Activated CD4-positive, CD25-positive, alpha-beta regulatory T cell treated with anti-CD3 and anti-CD28 coated beads, Interleukin-2, amount 50 U/mL, for 16 hours (primary cell): ENCODE results near the gene OPCML.

Source experiments
- DNase-seq: peaks from one replicate; pipeline ENCODE4 v3.0.0-alpha.2; 2020; ENCODE audit warnings: low read depth, low spot score

Gene OPCML

DNA sequence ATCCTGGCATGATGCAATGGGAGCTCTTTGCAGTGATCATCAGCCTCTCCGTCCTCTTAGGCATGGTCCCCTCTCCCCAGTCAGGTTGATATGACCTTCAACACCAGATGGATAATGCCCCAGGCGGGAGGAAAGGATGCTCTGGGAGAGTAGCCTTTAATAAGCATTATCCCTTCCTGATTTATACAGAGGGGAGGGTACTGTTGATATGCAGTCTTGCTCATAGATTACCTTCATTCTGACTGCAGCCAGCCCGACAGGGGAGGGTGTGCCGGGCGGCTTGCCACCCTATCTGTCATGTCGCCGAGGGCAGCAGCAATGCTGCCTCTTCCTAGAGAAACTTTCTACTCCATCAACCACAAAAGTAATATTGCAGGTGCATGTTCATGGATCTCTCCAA, 497.4 kb downstream of the OPCML start:
- no peak for DNase-seq

DNA sequence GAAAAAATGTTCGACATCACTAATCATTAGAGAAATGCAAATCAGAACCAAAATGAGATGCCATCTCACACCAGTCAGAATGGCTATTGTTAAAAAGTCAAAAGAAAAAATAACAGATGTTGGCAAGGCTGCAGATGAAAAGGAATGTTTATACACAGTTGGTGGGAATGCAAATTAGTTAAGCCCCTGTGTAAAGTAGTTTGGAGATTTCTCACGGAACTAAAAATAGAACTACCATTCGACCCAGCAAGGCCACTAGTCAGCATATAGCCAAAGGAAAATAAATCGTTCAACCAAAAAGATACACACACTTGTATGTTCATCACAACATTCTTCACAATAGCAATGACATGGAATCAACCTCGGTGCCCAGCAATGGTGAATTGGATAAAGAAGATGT, 503.2 kb downstream of the OPCML start:
- no peak for DNase-seq

GRCh38 chr11:133026952-133027351, 505.3 kb downstream of the OPCML start:
- no peak for DNase-seq

- DNase-seq = no peak
Measured at GRCh38 chr11:133024301-133024700, 508.0 kb downstream of the OPCML start.

- no peak for DNase-seq
Measured at GRCh38 chr11:133023232-133023631, 509.1 kb downstream of the OPCML start.

- DNase-seq = no peak
Measured at GRCh38 chr11:133021553-133021952, 510.7 kb downstream of the OPCML start.

DNA sequence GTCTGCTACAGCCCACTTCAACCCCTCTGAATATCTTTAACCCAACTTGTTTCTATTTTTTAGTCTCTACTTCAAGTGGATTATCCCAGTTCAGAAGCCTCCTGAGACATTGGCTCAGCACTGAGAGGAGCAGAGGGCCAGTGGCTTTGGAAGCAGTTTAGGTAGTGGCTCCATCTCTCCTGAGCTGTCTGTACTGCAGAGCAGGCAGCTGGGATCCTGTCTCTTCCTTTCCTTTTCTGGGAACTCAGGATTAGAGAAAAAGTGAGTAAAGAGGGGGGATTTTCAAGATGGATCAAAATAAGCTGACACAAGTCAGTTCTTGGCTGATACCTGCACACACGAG, 512.0 kb downstream of the OPCML start:
- DNase-seq = no peak

- no peak for DNase-seq
Measured at GRCh38 chr11:133019545-133020371, 512.5 kb downstream of the OPCML start.

GRCh38 chr11:133015457-133015856, 516.8 kb downstream of the OPCML start:
- DNase-seq = no peak

DNA sequence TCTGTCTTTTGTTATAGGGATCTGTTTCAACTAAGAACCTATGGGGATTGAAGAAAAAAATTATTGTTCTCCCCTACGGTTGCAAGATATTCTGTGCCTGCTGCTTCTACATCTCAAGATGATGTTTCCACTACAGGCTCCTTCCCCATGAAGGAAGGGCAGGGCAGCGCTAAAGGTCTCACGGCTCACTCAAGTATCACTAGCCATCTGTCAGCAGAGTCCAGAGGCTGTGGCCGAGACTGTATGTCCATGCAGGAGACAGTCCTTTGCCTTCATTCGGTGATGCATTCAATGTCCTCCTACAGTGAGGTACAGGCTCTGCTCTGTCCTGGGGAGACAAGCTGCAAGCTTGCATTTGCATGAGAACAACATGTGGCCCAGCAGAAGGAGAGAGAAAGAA, 518.0 kb downstream of the OPCML start:
- DNase-seq = no peak

DNA sequence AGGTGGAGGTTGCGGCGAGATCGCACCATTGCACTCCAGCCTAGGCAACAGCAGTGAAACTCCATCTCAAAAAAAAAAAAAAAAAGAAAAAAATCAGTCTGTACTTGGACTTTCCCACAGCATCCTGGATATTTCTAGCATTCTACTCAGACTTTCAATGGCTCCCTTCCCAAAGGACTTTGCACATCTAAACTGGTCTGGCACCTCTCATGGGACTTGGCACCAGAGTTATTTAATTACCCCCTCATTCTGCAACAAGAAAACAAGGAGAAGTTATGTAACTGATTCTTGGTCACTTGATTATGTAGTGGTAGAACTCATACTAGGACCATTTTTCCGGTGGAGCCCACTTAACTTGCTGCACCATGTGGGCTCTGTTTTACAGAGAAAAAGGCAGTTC, 519.5 kb downstream of the OPCML start:
- no peak for DNase-seq

- no peak for DNase-seq
Measured at GRCh38 chr11:133011604-133012003, 520.7 kb downstream of the OPCML start.

- DNase-seq = no peak
Measured at GRCh38 chr11:133007027-133007584, 525.2 kb downstream of the OPCML start.

DNA sequence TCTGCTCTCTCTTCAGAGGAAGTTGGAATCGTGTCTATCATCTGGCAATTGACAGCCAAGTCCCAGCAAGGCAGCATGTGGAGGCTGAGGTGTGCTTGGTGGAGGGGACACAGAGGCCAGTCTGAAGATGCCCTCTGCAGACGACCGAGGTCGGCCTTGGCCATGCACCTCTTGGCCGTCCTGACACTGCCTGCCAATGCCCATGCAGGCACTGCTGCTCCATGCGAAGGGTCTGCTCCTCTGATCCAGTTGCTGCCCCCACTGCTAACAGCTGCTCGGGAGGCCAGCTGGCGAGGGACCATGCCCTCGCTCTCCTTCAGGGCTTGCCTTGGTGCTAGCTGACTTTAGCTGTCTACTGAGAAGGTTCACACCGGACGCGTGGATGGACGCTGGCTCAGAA, 527.9 kb downstream of the OPCML start:
- DNase-seq = no peak

DNA sequence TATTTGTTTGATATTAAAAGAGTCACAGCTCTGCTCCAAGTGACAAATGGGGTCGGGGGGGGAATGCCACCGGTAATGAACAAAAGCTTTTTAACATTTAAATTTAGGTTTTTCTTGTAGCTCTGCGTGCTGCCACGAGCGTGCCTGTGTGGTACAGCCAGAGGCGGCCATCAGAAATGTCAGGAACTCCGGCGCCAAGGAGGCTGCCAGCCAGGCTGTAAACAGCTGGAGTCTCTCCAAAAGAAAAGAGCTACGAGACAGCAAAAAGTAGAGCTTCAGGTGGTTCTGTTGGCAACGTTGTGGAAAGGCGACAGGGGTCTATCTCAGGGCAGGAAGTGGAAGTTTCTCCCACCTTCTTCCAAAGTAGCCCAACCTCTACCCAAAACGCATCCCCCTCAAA, 532.8 kb downstream of the OPCML start:
- DNase-seq = no peak

- DNase-seq = no peak
Measured at GRCh38 chr11:132999031-132999430, 533.3 kb downstream of the OPCML start.

DNA sequence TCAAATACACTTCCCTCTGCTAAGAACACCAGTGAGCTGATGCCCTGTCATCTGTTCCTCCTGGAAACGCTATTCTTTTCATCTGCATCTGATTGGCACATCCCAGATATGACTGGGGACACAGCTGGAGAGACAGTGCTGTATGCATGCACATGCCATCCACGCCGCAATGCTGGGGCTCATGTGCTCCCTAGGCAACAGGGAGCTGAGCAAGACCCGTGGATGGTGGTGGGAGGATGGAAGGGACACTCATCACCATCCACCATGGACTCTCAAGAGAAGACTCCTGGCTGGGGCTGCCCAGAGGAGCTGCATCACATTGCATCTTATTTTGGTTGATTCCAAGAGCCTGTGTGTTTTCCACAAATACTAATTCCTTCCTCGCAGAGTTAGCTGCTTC, 534.9 kb downstream of the OPCML start:
- DNase-seq = no peak

DNA sequence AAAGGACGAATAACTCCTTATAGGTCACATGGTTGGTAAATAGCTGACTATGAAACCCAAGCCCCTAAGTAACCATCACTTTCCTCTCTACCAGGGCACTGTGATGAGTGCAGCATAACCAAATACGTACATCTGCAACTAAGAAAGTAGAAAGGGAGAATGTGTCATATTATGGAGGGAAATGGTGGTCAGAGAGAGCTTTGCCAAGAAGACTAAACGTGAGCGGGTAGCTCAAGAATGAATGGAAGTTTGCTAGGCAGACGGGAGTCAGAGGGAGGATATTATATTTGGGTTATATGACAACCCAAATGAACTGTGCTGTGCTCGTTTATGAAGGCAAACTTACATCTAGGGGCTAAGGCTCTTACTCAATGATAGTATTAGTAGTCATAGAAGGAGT, 537.3 kb downstream of the OPCML start:
- no peak for DNase-seq

- no peak for DNase-seq
Measured at GRCh38 chr11:132993991-132994502, 538.3 kb downstream of the OPCML start.

DNA sequence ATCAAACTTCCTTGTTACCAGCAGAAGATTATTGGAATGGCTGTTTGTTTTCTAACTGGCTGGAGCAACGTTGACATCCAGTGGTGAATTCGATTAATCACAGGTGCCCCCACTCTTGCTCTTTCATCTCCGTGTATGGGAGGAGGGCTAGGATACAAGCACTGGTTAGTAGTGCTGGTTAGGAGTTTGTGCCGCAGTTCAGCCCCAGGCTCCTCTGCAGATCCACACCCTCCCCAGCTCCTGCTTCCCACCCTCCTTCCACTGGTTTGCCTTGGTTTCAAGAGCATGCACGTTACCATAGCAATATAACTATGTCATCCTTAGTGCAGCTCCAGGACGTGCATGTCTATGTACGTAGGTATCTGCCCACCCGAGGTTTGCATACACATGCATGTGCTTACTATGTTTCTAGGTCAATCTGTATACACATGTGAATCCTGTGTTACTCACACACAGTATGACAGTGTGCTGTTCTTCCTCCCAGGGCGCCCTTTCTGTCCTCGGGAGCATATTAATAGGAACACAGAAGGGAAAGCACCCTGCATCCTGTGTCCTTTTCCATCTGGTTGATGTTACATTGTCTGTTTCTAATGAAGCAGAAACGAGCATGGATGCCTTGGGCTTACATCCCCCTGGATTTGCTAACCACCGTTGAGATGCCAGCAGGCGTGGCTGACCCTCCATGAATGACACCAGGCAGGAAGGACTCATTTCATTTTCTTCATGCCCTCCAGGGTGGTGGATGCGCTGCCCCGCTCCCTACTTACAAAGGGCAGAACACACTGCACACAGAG, 539.3 kb downstream of the OPCML start:
- DNase-seq = no peak

DNA sequence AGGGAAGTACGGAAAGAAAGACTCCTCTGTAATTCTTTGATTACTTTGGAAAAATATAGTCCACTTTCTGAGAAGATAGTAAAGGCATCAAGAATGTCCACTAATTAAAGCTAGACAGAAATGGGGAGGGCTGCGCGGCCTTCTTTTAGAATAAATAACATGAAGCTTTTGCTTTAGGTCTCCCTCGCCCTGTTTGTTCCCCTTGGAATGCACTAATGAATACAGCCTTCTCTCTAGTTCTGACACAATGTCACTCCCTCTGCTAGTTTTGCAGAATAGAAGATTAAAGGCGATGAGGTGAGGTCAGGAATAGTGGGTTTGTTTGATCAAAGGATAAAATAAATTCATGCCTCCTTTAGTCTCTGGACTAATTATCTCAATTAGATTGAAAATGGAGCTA, 543.9 kb downstream of the OPCML start:
- DNase-seq = no peak

DNA sequence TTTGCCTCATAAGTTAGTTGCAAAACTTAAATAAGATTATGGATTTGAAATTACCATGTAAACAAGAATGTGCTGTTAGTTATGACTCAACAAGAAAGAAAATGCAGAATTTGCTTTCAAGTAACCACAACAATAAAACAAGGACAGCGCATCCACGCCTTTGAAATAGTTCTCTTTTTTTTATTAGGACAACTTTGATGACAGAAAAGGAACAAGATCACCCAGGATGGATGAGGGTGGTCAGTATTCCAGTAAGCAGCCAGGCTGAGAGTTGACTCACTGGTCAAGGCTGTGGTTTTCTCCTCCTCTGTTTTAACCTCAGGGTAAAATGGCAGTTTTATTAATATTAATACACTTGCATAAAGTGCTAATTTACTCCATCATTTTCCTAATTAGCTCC, 544.4 kb downstream of the OPCML start:
- DNase-seq = no peak

GRCh38 chr11:132983641-132983978, 548.7 kb downstream of the OPCML start:
- no peak for DNase-seq
